CD14-positive monocyte (primary cell): ENCODE data around the gene RBFOX2. TPM values are rescaled to one million over a fixed set of nuclear protein-coding genes. Genes with fewer than 3 reads are reported as not detected.

ENCODE experiments used
- DNase-seq, 3 donors: peaks; one replicate each; pipeline ENCODE4 v3.0.0-alpha.2; 2011 to 2022
- H2AFZ ChIP-seq: 2 replicates; pipeline ENCODE4 v1.6.0; 2012; ENCODE audit warnings: mild to moderate bottlenecking, low read depth, low read length, inconsistent platforms; ENCODE audit not compliant: insufficient read depth, poor library complexity, severe bottlenecking
- H3K27ac ChIP-seq, 2 donors: 1 replicate in 1 of 2; 2 replicates in 1 of 2; pipeline ENCODE4 v1.5.1; 2012 to 2013; ENCODE audit warnings: low read length in 2 of 2, control low read depth in 1 of 2, inconsistent platforms in 1 of 2, low read depth in 1 of 2, mild to moderate bottlenecking in 1 of 2
- H3K27me3 ChIP-seq, 2 donors: one replicate each; pipeline versions ENCODE4 v1.6.0 to v1.6.1; 2011 to 2013; ENCODE audit warnings: low read length in 2 of 2; ENCODE audit not compliant: control insufficient read depth in 2 of 2, insufficient read depth in 2 of 2
- H3K36me3 ChIP-seq, 2 donors: replicated peaks in 1 of 2; 1 replicate in 1 of 2; 2 replicates in 1 of 2; pipeline versions ENCODE4 v1.5.1 to v1.6.1; 2012 to 2013; ENCODE audit warnings: low read length in 2 of 2, control low read depth in 1 of 2, inconsistent platforms in 1 of 2, mild to moderate bottlenecking in 1 of 2; ENCODE audit not compliant: insufficient read depth in 2 of 2, control insufficient read depth in 1 of 2
- H3K4me1 ChIP-seq, 2 donors: 1 replicate in 1 of 2; 2 replicates in 1 of 2; pipeline versions ENCODE4 v1.5.1 to v1.6.1; 2012 to 2013; ENCODE audit warnings: low read length in 2 of 2, control low read depth in 1 of 2, inconsistent platforms in 1 of 2, mild to moderate bottlenecking in 1 of 2, moderate library complexity in 1 of 2; ENCODE audit not compliant: insufficient read depth in 2 of 2, control insufficient read depth in 1 of 2
- H3K4me2 ChIP-seq: replicated peaks from 2 replicates; pipeline ENCODE3; 2012; ENCODE audit warnings: low read length, moderate library complexity, mild to moderate bottlenecking; ENCODE audit not compliant: poor library complexity, severe bottlenecking; ENCODE audit errors: extremely low read depth
- H3K4me3 ChIP-seq, 3 experiments: fragments of 200-600 bp in 1 of 3; sonication (generic) in 1 of 3; replicated peaks in 1 of 3; 1 replicate in 2 of 3; 2 replicates in 1 of 3; pipeline ENCODE4 v1.5.1; 2011 to 2013; ENCODE audit warnings: low read length in 3 of 3, mild to moderate bottlenecking in 3 of 3, control low read depth in 2 of 3, low read depth in 2 of 3, inconsistent platforms in 1 of 3, moderate library complexity in 1 of 3
- H3K79me2 ChIP-seq: 2 replicates; pipeline ENCODE4 v1.6.0; 2012; ENCODE audit warnings: mild to moderate bottlenecking, control low read depth, inconsistent platforms, low read length, moderate library complexity; ENCODE audit not compliant: insufficient read depth
- H3K9ac ChIP-seq: 2 replicates; pipeline ENCODE4 v1.6.0; 2017; ENCODE audit warnings: low read length, mild to moderate bottlenecking; ENCODE audit not compliant: insufficient read depth, poor library complexity, severe bottlenecking
- H3K9me3 ChIP-seq, 2 donors: replicated peaks in 1 of 2; 1 replicate in 1 of 2; 2 replicates in 1 of 2; pipeline versions ENCODE4 v1.5.1 to v1.6.1; 2012 to 2013; ENCODE audit warnings: low read length in 2 of 2, control low read depth in 1 of 2; ENCODE audit not compliant: control insufficient read depth in 1 of 2, insufficient read depth in 1 of 2
- H4K20me1 ChIP-seq: 2 replicates; pipeline ENCODE4 v1.6.0; 2012; ENCODE audit warnings: mild to moderate bottlenecking, low read length, control low read depth, moderate library complexity; ENCODE audit not compliant: insufficient read depth
- H3K27ac Mint-ChIP-seq, 7 donors: one replicate each; pipeline ENCODE4 v1.8.0; 2020; ENCODE audit warnings: mild to moderate bottlenecking in 7 of 7, mixed read lengths in 7 of 7, moderate library complexity in 6 of 7, inconsistent platforms in 2 of 7
- H3K27me3 Mint-ChIP-seq, 3 donors: one replicate each; pipeline ENCODE4 v1.8.0; 2021 to 2022; ENCODE audit warnings: low read depth in 3 of 3, mild to moderate bottlenecking in 3 of 3, mixed read lengths in 3 of 3, moderate library complexity in 3 of 3, inconsistent platforms in 1 of 3
- H3K36me3 Mint-ChIP-seq, 2 donors: one replicate each; pipeline ENCODE4 v1.8.0; 2020; ENCODE audit warnings: mixed read lengths in 2 of 2, inconsistent platforms in 1 of 2, mild to moderate bottlenecking in 1 of 2
- H3K4me1 Mint-ChIP-seq: one replicate; pipeline ENCODE4 v1.8.0; 2020; ENCODE audit warnings: mild to moderate bottlenecking, mixed read lengths
- H3K4me3 Mint-ChIP-seq, 2 donors: one replicate each; pipeline ENCODE4 v1.8.0; 2020; ENCODE audit warnings: mild to moderate bottlenecking in 2 of 2, mixed read lengths in 2 of 2, moderate library complexity in 1 of 2
- H3K9me3 Mint-ChIP-seq, 7 donors: one replicate each; pipeline ENCODE4 v1.8.0; 2020 to 2022; ENCODE audit warnings: mixed read lengths in 7 of 7, mild to moderate bottlenecking in 6 of 7, moderate library complexity in 6 of 7, inconsistent platforms in 2 of 7
- CTCF ChIP-seq: fragments of 200-600 bp; IDR thresholded peaks from one replicate; pipeline ENCODE4 v1.8.0; 2022; ENCODE audit warnings: antibody characterized with exemption, mild to moderate bottlenecking
- WGBS: methylation state at CpG from one replicate; pipeline ENCODE4 v1.1.5; 2013; ENCODE audit warnings: missing lambda C conversion rate; ENCODE audit not compliant: insufficient coverage; 5-methylcytosine and 5-hydroxymethylcytosine counted together
- intact Hi-C, 2 donors: fragments of 100-400 bp; cut with micrococcal nuclease; formaldehyde crosslinking; loops; one replicate each; pipeline versions ENCODE4 v1.15.0 to v1.15.1; 2023
- polyA plus RNA-seq, 3 donors: library from polyadenylated mRNA; depleted of rRNA in 1 of 3; unstranded in 2 of 3; stranded (reverse) in 1 of 3; fragments of 300-500 nt in 2 of 3; fragments of >200 nt in 1 of 3; fragmentation: Illumina TruSeq in 2 of 3; gene quantifications; 1 replicate in 2 of 3; 2 replicates in 1 of 3; pipeline ENCODE4 v1.2.3, GENCODE V29; 2012 to 2021

Gene RBFOX2
- polyA plus RNA-seq, 3 donors = not detected

GRCh38 chr22:35860087-35860733 lies 168.4 kb downstream of the RBFOX2 start:
- TF ChIP-seq CTCF = no peak
- H3K79me2 ChIP-seq = no peaks in the 10 kb centered on the region
- DNase-seq = no peak
- Mint-ChIP-seq H3K27ac (no peak overlapping the region), H3K4me3 (no peak overlapping the region), H3K4me1 (no peaks in the 10 kb centered on the region), H3K9me3 (peaks cover 0 to 3% (median 0%) of the 10 kb centered on the region in 7 donors), H3K27me3 (peaks cover 0 to 5% (median 1%) of the 10 kb centered on the region in 3 donors), H3K36me3 (no peaks in the 10 kb centered on the region)
- H3K36me3 ChIP-seq = no peaks in the 10 kb centered on the region
- no peak overlapping the region for H3K4me3 ChIP-seq
- H3K4me2 ChIP-seq = no peak overlapping the region
- intact Hi-C loops = no loop called here
- no peaks in the 10 kb centered on the region for H3K27me3 ChIP-seq
- no peak overlapping the region for H3K27ac ChIP-seq
- no CpG with 5 or more reads among the region's 4 CpGs for WGBS
- no peaks in the 10 kb centered on the region for H4K20me1 ChIP-seq
- H3K9ac ChIP-seq = no peak overlapping the region
- no peaks in the 10 kb centered on the region for H3K4me1 ChIP-seq
- H3K9me3 ChIP-seq = no peaks in the 10 kb centered on the region
- H2AFZ ChIP-seq = no peak overlapping the region

GRCh38 chr22:35854334-35854733 lies 174.3 kb downstream of the RBFOX2 start:
- Mint-ChIP-seq H3K27me3 (peaks cover 1 to 4% (median 2%) of the 10 kb centered on the region in 3 donors), H3K9me3 (no peaks in the 10 kb centered on the region), H3K4me3 (no peak overlapping the region), H3K27ac (no peak overlapping the region), H3K36me3 (no peaks in the 10 kb centered on the region), H3K4me1 (no peaks in the 10 kb centered on the region)
- intact Hi-C loops = no loop called here
- TF ChIP-seq CTCF = no peak
- no peak overlapping the region for H3K27ac ChIP-seq
- H3K4me2 ChIP-seq = no peak overlapping the region
- no peak overlapping the region for H2AFZ ChIP-seq
- H3K4me3 ChIP-seq = no peak overlapping the region
- no peaks in the 10 kb centered on the region for H3K4me1 ChIP-seq
- no peaks in the 10 kb centered on the region for H3K27me3 ChIP-seq
- H4K20me1 ChIP-seq = no peaks in the 10 kb centered on the region
- H3K36me3 ChIP-seq = no peaks in the 10 kb centered on the region
- no peaks in the 10 kb centered on the region for H3K9me3 ChIP-seq
- no CpG with 5 or more reads among the region's 2 CpGs for WGBS
- no peak overlapping the region for H3K9ac ChIP-seq
- no peaks in the 10 kb centered on the region for H3K79me2 ChIP-seq
- DNase-seq = no peak
